Measurements from ENCODE around the gene ATP5ME. TPM values are rescaled to one million over a fixed set of nuclear protein-coding genes. Genes with fewer than 3 reads are reported as not detected.

Gene ATP5ME
- total RNA-seq, 2 donors from 2014 or later: 416 to 553 TPM

DNA sequence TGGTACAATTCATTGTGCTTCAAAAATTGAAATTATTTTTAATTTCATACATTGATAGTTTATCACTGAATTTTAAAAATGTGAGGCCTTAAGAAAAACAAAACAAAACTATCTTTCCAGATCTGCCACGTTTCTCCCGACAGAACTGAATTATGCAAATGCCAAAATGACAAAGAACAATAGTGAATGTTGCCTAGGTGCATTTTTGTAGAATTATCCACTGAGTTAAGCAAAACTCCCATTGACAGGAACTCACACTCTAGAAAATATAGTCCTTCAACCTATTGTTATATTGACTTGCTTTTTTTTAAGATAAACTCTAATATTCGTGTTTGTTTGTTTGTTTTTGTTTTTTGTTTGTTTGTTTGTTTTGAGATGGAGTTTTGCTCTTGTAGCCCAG is 38.0 kb upstream of the ATP5ME start:
- intact Hi-C loops (cut with DNase I): no loop called here

DNA sequence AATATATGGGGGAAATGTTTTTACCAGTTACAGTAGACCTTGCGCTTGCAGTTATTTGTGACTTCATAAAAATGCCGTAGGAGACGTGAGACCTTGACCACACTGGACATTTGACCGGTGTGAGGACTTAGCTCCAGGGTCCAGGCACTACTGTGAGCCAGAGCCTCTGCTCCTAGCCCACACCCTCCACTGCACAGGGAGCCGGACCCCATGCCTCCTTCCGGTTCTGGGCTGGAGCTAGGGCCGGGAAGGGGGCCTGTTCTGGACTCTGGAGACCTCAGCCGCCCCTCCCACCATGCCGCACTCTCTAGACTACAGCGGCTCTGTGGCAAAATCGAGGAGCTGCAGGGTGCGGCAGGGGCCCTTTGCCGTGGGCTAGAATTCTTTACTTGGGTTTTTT is 36.8 kb upstream of the ATP5ME start:
- intact Hi-C loops (cut with DNase I): no loop called here
- H3K9me3 ChIP-seq: no peaks in the 10 kb centered on the region
- H3K4me1 ChIP-seq: peaks cover 3% of the 10 kb centered on the region

More for the DNA sequence above, 38.0 kb upstream of the ATP5ME start:
- TF ChIP-seq, protein P1, sequence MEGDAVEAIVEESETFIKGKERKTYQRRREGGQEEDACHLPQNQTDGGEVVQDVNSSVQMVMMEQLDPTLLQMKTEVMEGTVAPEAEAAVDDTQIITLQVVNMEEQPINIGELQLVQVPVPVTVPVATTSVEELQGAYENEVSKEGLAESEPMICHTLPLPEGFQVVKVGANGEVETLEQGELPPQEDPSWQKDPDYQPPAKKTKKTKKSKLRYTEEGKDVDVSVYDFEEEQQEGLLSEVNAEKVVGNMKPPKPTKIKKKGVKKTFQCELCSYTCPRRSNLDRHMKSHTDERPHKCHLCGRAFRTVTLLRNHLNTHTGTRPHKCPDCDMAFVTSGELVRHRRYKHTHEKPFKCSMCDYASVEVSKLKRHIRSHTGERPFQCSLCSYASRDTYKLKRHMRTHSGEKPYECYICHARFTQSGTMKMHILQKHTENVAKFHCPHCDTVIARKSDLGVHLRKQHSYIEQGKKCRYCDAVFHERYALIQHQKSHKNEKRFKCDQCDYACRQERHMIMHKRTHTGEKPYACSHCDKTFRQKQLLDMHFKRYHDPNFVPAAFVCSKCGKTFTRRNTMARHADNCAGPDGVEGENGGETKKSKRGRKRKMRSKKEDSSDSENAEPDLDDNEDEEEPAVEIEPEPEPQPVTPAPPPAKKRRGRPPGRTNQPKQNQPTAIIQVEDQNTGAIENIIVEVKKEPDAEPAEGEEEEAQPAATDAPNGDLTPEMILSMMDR (IDR thresholded peaks at IDR 0.05): no peak
- Histone ChIP-seq H3K4me1 (peaks cover 3% of the 10 kb centered on the region), H3K27ac (no peak overlapping the region), H3K9ac (ENCODE audit: low read depth in 2 of 2, low read length in 2 of 2) (no peak overlapping the region), H3K9me3 (no peaks in the 10 kb centered on the region), H3K27me3 (no peaks in the 10 kb centered on the region), H3K36me3 (no peaks in the 10 kb centered on the region), H3K4me3 (no peak overlapping the region)
- DNase-seq: no peak

DNA sequence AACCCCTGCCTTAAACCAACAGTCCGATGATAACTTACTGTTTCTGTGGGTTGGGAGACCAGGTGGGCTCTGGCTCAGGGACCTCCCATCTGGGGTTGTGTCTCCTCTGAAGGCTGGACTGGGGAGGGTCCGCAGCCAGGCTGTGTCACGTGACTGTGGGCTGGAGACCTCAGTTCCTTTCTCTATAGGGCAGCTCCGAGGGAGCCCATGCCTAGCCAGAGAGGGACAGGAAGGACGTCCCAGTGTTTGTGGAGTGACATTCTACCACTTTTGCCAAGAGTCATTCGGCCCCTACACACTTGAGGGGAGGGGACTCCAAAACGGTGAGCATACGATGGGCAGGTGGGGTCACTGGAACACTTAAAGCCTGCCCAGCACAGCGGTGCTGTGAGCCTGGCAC is 36.0 kb upstream of the ATP5ME start:
- intact Hi-C loops (cut with DNase I): no loop called here
- Histone ChIP-seq H3K27me3 (no peaks in the 10 kb centered on the region), H3K9me3 (no peaks in the 10 kb centered on the region), H3K9ac (ENCODE audit: low read depth in 2 of 2, low read length in 2 of 2) (no peak overlapping the region), H3K4me1 (peaks cover 3% of the 10 kb centered on the region), H3K36me3 (no peaks in the 10 kb centered on the region), H3K27ac (no peak overlapping the region), H3K4me3 (no peak overlapping the region)
- TF ChIP-seq, protein P1 (IDR thresholded peaks at IDR 0.05): no peak
- DNase-seq: no peak

More for the DNA sequence above, 36.8 kb upstream of the ATP5ME start:
- Histone ChIP-seq H3K27me3 (no peaks in the 10 kb centered on the region), H3K9ac (ENCODE audit: low read depth in 2 of 2, low read length in 2 of 2) (no peak overlapping the region), H3K27ac (no peak overlapping the region), H3K36me3 (no peaks in the 10 kb centered on the region), H3K4me3 (no peak overlapping the region)
- no peak for DNase-seq
- TF ChIP-seq, protein P1 (IDR thresholded peaks at IDR 0.05): no peak

DNA sequence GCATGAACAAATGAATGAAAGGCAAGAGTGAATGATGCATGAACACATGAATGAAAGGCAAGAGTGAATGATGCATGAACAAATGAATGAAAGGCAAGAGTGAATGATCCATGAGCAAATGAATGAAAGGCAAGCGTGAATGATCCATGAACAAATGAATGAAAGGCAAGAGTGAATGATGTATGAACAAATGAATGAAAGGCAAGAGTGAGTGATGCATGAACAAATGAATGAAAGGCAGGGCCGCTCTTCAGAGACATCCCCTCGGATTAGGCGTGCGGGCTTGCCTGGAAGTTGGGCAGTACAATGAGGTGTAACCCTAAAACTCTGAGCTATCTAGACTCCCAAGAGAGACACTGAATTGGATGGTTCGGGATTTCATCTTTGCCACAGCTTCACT is 35.3 kb upstream of the ATP5ME start:
- no peak overlapping the region for H3K4me3 ChIP-seq
- no peaks in the 10 kb centered on the region for H3K27me3 ChIP-seq
- TF ChIP-seq, protein P1 (IDR thresholded peaks at IDR 0.05): no peak
- no peaks in the 10 kb centered on the region for H3K9me3 ChIP-seq
- H3K27ac ChIP-seq: no peak overlapping the region
- H3K36me3 ChIP-seq: no peaks in the 10 kb centered on the region
- intact Hi-C loops (cut with DNase I): no loop called here
- H3K4me1 ChIP-seq: peaks cover 3% of the 10 kb centered on the region
- no peak overlapping the region for H3K9ac ChIP-seq (ENCODE audit: low read depth in 2 of 2, low read length in 2 of 2)
- no peak for DNase-seq

DNA sequence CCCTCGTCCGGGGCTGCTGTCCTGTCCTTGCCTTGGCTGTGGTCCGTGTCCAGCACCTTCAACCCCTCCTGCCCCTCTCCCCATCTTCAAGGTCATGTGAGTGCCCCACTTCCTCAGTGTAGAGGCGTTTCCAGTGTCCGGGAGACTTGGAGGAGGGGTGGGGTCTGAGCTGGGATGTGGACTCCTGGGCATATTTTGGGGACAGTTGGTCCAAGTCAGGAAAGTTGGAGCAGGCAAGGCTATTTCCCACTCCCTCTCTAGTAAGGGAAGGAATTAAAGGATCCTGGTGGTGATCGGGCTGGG is 34.5 kb upstream of the ATP5ME start:
- Histone ChIP-seq H3K27ac (no peak overlapping the region), H3K9me3 (no peaks in the 10 kb centered on the region), H3K4me3 (no peak overlapping the region), H3K27me3 (no peaks in the 10 kb centered on the region), H3K9ac (ENCODE audit: low read depth in 2 of 2, low read length in 2 of 2) (no peak overlapping the region), H3K36me3 (no peaks in the 10 kb centered on the region), H3K4me1 (peaks cover 3% of the 10 kb centered on the region)
- DNase-seq: no peak
- intact Hi-C loops (cut with DNase I): no loop called here
- TF ChIP-seq, protein P1 (IDR thresholded peaks at IDR 0.05): no peak

All from colonic mucosa (tissue), 4 donors.